NOMO-1 (cell line): ENCODE measurements around the gene WDR7.

Source experiments
- DNase-seq, 2 experiments: peaks; one replicate each; lab custom pipeline; 2025; ENCODE audit not compliant: unreplicated experiment in 2 of 2; lab: John Stamatoyannopoulos, UW

Gene WDR7

DNA sequence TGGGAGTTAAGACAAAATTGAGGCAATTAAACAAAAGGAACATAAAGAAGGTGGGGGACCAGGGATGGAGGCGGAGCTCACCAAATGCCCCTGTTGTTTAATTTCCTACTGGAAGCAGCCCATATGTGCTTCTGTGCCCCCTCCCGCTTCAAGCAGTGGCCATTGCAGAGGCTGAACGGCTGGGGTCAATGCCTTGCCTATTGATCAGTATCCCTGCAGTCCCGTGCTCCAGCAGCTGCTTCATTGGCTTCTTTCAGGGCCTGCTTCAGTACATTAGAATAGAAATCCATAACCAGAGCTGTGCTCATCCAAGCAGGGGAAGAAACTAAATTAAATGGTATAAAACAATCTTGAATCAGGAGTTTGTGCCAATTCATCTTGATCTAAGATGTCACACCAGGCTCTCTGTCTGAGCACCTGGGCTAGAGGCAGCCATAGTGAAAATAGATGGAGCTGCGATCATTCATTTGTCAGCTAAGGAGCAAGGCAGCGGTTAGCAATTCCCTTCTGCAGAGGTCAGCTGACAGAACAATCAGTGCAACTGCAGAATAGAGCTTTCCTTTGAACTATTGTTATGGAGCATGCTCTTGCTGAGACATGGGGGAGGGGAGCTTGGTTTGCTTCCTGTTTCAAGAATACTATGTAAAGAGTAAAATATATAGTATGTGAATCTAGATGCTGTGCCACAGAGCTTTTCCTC is 222.4 kb downstream of the WDR7 start:
- DNase-seq: peak; percentile 6 to 61

DNA sequence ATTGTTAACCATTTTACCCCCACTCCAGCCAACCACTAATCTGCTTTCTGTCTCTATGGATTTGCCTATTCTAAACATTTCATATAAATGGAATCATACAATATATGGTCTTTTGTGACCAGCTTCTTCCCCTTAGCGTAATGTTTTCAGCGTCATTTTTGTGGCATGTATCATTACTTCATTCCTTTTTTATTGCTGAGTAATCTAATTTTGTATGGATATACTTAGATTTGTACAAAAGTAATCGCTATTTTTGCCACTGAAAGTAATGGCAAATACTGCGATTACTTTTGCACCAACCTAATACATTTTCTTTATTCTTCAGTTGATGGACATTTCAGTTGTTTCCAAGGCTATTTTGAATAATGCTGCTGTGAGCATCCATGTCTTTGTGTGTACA is 227.6 kb downstream of the WDR7 start:
- no peak for DNase-seq

DNA sequence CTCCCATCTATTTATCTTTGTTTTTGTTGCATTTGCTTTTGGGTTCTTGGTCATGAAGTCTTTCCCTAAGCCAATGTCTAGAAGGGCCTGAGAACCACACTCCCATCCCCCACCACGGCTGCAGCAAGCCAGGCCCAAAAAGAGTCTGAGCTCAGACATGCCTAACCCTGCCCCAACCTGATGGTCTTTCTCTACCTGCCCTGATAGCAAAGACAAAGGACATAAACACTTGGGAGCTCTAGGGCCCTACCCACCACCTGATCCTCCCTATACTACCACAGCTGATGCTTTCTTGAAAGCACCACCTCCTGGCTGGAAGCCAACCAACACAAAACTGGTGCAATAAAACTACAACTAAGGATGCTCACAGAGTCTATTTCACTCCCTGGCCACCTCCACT is 233.4 kb downstream of the WDR7 start:
- no peak for DNase-seq

DNA sequence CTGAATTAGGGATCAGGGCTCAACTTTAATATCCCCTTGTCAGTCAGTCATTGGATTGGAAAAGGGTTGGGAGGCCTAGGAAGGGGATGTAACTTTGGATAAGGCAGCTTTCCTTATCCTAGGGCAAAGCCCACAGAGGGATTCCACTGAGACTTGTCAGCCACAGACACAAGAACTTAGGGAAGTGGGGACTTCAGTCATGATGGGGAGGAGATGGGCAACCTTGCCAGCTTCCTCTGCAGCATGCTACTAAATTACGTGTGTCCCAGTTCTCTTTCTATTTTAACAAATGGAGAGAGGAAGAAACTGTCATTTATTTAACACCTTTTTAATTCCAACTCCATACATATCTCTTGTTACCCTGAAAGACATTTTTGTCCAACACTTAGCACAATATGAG is 237.8 kb downstream of the WDR7 start:
- DNase-seq: no peak

DNA sequence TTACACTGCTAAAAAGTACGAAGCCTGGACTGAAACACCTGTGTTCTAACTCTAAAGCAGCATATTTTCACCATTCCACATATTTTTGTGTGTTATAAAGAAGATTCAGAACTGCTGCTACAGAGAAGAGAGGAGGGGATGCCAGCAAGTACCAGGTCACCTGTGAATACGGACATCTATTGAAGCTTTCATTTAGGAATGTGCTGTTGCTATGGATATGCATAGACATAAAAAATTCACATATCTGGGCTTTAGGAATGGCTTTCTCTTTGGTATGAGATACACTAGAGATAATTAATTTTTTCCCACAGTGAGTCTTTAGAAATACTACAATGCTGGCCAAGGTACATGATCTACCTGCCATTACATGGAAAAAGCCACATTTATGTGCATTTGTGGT is 238.5 kb downstream of the WDR7 start:
- DNase-seq: no peak

DNA sequence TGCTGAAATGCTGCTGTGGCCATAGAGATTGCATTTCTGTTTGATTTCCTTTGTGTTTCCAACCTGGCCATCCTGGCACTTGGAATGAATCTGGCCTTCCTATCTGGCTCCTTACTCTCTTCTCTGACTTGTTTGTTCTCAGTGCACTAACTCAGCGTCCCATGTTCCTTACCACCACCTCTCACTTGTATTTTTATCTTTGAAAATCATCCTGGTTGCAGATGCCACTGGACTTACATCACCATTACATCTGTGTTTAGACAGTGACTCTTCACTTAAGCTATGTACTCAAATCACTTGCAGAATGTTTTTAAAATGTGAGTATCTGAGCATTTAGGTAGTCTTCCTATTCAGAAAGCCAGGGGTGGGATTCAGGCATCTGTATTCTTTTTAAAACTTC is 239.5 kb downstream of the WDR7 start:
- no peak for DNase-seq

DNA sequence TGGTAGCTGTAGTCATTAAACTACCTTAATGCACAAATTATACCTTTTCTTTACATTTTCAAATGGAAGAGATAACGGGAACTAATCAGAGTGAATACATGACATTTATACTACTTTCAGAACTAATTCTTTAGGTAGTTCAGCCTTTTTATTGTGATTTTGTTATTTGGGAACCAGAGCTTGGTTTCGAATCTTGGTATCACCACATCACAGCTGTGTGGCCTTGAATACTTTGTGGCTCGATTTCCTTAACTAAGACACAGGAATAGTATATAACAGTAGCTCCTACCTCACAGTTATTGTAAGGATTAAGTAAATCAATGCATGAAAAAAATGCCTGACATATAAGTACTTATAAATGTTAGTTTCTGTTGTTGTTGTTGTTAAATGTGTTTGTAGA is 240.0 kb downstream of the WDR7 start:
- no peak for DNase-seq

DNA sequence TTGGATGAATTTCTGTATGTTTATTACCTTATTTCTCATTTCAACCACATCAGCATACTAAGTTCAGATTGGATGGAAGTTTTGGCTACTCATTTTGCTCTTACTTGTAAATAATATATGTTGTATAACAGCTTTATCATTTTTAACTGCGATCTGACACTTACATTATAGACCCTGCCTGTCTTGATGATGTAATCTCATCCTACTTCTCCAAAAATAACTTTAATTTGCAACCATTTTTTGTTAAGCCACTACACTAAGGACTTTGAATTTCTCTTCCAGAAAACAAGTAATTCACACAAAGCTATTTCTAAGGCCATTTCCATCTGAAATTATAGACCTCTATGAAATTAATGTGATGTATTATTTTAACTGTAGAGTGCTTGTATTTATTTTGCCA is 240.7 kb downstream of the WDR7 start:
- peak; percentile 34 to 45 for DNase-seq

DNA sequence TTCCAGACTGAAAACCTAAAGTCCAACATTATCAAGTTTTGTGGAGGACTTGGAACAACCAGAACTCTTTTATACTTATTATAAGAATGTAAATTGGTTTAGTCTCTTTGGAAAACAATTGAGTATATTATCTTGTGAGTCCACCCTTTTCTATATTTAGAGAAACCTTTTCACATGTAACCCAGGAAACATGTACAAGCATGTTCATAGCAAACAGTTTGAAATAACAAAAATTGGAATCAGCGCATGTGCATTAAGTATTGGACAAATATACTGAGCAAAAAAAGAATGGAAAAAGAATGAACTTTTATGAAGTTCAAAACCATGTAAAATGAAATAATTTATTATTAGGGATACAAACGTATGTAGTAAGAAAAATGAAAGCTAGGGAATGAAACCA is 246.0 kb downstream of the WDR7 start:
- no peak for DNase-seq

DNA sequence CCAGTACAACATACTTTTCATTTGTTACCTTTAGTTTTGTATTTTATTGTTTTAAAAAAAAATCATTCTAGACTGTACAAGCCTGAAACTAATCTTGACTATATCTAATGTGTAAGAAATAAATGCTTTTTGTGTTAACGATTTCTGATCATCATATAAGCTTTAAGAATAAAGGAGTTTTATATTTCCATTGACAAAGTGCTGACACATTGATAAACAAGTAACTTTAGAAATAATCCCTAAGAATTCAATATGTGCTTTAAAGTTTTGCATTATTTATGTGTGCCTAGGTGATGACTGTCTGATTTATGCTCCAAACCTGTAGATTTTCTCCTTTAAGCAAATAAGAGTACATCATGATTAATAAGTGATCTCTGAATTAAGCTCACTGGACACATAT is 248.5 kb downstream of the WDR7 start:
- DNase-seq: no peak

DNA sequence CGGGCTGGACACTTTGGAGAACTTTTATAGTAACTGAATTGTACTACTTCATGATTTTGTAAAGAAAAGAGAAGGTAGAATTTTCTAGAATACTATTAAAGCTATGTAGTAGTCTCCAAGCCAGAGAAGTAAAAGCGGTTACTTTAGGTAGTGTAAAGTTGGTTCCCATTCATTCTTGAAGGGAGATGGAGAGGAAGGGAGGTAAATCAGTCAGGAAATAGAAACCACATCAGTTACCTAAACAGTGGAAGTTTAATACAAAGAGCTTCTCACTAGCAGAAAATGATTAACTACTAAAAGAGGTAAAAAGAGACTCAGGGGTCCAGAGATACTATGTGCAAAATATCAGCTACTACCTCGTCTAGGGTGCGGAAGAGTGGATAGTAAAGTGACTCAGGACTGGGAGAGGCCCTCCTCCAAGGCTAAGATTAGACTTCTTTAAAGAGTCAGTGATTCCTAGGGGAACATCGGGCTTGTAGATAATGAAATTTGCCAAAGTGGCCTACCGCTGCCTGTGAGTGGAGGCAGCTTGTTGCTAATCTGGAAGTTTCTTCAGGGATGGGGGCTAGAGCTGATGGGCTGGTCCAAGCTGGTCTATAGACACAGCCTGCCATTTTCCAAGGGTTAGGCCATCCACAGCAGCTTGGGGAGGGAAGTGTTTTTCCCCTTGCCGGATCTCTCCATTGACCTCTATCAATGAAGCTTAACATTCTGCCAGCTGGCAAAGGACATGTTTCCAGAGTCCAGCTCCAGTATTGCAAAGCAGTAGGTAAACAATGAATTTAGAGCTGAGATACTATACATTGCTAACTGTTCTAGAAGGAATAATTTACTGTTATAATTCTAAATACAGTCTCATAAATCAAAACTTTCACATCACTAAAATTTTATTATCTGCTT is 249.3 kb downstream of the WDR7 start:
- DNase-seq: no peak

DNA sequence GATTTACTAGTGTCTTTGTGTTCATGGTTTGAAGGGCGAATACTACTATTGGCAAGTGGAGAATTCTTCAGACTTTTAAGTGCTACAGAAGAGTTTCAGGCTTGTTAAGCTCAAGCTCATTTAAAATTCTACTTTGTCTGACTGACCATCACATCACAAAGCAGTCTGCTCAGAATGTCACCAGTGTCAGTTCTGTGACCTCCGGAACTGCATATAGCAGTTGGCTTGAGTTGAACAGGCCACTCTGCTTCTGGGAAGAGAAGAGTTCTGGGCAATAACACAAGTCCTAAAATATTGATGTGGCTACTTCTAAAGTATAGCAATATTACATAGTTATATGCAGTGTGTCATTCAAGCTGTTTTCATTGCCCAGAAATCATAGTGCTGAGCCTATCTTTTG is 250.8 kb downstream of the WDR7 start:
- no peak for DNase-seq

DNA sequence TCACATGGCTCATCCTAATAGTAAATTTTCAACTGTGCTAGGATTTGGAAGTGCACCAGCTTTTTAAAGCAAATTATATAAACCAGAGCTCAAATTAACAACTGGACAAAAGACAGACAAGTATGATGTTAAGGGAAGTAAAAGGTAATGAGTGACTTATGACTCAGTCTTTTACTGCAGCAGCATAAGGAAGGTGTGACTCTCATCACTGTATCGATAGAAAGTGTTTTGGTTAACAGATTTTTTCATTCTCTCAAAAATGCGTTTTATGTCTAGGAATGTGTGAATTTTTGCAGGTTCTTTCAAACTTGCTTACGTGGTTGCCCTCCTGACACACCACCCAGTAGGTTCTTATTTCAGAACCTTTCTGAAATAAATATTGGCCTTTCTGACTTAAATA is 251.5 kb downstream of the WDR7 start:
- DNase-seq: no peak

DNA sequence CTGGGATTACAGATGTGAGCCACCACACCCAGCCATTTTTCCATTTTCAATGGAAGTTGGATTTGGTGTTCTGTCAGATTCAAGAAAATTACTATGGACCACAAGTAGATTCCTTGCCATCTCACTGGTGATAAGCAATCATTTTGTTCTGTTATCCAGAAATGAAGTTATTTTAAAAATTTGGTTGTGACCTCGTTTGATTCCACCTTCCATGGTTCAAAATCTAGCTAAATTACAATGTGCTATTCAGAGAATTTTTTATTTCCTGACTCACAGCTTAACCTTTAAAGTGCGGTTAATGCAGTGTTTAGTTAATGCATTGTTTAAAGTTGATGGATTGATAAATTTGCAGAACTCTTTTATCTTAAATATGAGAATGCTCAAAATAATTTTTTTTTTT is 252.5 kb downstream of the WDR7 start:
- no peak for DNase-seq

DNA sequence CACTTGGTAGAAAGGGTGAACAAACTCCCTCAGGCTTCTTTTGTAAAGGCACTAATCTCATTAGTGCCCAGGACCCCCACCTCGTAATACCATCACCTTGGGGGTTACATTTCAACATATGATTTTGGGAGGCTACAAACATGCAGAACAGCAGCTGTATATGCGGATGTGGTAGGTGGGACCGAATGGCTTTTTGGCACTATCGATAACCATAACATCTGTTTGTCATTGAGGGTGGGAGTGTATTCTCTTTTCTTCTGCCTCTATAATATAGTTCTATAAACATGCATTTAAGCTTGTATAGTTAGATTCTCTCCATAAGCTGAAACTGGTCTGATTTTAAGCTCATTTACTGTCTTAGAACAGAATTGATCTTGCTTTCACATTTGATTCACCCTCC is 256.6 kb downstream of the WDR7 start:
- no peak for DNase-seq

DNA sequence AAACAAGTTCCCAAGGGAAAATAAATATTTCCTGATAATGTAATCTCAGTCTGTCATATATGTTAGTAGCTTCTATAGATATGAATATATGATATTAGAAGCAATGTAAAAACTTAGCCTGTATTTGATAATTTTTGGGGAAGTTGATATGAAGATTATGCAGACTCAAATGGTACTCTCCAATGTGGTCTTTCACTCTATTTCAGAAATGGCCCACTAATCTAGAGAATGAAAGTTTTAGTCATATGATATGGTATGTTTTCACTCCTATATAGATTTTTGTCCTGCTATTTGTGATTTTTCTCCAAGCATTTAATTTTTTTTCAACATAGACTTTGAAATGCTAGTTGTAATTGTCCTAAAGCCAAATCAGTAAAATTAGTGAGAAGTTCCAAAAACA is 259.1 kb downstream of the WDR7 start:
- no peak for DNase-seq

DNA sequence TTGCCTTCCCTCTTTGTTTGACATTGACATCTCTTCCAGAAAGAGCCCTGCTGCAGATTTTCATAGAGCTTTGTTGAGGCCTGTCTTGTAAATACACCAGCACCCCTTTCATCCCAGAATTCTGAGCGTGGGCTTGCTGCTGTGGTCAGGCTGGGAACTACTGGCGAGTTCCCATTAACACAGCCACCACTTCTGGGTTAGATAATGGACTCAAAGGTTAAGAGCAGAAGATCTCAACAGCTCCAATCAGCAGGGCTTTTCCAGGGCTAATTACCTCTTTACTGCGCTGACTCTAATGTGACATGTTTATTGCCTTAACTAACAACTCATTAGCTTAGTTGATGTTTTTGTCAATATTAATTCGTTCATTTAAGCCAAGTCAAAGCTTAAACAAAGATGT is 259.8 kb downstream of the WDR7 start:
- DNase-seq: no peak

DNA sequence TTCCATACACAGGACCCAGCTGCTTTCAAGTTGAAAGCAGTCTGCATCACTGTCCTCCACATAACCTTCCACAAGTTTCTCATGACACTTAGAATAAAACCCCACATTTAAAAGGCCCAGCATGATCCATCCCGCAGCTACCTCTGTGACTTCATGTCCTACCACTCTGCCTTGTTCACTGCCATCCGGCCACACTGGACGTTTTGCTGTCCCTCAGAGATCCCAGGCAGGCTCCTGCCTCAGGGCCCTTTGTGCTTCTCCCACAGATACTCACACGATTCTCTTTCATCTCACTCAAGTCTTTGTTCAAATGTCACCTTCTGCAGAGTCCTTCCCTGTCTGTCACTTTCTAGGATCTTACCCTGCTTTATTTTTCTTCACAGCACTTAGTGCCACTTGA is 262.8 kb downstream of the WDR7 start:
- no peak for DNase-seq

DNA sequence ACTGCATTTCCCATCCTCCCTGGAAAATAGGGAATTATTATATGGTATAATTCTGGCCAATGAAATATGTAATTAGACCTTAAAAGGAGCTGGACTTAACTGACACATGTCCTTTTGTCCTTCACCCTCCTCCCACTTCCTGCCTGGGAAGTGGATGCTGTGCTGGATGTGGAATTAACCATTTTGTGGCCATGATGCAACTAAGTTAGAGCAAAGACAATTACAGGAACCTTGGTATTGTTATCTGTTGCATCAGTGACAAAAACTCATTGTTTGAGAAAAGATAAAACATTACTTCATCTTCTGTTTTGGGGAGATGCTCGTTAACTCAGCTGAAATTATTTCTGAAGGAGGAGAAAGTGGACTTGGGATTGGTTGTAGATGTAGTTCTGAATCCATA is 268.0 kb downstream of the WDR7 start:
- DNase-seq: no peak

DNA sequence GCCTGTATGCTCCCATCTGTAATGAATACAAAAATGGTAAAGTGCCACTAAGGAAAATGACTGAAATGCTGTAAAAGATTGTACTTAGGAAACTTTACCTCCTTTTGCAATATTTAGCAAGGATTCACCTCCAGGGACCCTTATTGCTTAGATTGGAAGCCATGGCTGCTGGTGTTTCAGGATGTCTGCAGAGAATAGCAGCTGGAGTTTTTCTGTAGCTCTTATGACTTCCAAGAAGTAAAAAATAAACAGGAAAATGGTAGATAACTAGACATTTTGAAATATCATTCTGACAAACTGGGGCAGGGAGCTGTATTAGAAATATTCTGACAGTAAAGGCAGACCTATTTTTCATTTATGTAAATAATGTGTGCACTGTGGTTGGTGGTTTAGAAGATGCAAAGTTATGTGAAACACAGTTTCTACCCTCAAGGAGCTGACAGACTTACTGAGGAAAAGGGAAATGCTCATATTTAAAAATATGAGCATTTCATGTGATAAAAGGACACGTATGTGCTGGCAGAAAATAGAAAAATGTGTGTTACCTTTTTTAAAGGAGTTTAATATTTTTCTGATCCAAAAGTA is 270.8 kb downstream of the WDR7 start:
- no peak for DNase-seq

DNA sequence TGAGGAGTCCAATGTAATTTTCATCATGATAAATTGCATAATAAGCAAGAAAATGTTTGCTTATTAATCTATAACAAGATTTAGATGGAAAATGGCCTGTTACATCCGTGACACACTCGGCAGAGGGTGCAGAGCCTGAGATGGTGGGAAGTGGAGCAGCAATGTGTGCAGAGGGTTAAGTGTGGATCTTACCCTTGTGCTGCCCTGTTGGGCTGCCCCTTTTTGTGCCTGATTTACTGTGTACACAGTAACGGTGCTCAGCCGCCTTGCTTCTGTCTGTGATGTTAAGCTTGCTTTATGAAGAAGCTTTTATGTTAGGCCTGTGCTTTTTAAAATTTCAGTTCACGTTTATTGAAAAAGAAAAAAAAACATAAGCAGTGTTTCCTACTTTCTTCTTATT is 275.6 kb downstream of the WDR7 start:
- DNase-seq: no peak

DNA sequence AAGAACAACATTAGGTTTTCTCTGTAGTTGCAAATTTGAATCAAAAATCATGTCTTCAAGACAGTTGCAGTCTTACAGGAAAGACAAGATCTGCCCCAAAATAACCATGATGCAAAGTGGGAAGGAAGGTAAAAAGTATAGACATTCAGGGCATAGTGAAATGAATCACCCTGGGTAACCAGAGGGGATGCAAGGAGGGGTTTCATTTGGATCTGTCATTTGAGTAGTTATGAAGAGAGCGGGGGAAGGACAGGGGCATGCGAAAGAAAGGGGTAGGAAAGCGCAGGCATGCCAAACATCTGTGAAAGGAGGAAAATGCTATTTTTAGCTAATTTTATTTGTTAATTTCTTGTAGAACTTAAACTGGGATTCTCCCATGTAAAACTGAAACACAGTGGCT is 276.6 kb downstream of the WDR7 start:
- DNase-seq: no peak
